NCI-H187 (cell line): ENCODE results near the gene MARF1.
"Not testable (repeated sequence)": the region's sequence is repeated elsewhere in the genome, so short reads cannot be mapped to it uniquely, and the experiment has no call there.

ENCODE experiments used
- DNase-seq, 2 experiments: peaks; one replicate each; lab custom pipeline; 2025; lab: John Stamatoyannopoulos, UW

Gene MARF1

DNA sequence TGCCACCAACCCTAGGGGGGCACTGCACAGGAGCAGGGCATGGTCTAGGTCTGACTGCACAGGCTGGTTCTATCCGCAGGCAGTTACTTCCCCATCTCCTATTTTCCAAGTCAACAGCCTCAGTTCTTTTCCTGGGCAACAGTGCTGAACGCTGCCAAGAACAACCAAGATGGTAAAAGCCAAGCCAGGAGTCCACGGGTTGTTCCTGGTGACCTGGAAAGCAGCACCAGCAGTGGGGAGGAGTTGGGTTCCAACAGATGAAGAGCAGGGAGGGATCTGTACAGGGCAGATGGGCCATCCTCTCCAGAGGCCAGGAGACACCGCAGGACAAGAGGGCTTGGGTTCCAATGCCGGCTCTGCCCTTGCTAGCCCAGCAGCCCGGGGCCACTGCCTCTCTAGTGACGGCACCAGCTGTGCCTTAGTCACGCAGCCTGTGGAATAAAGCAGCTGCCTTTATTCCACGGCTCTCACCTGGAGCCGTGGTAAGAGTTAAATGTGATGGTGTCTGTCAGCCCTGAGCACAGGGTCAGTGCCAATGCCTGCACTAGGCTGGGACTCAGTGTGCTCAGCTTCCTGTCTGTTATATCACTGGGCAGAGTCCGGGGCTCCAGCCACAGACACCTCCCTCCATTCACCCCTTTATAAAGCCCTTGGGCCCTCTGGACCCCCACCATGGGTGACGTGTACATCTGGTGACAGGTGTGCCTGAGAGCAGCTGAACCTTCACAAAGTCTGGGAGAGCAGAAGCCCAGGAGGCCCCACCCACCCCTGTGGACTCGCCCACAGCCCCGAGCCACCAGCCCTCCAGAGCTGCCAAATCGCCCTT, 44.9 kb downstream of the MARF1 start:
- DNase-seq: no peak

DNA sequence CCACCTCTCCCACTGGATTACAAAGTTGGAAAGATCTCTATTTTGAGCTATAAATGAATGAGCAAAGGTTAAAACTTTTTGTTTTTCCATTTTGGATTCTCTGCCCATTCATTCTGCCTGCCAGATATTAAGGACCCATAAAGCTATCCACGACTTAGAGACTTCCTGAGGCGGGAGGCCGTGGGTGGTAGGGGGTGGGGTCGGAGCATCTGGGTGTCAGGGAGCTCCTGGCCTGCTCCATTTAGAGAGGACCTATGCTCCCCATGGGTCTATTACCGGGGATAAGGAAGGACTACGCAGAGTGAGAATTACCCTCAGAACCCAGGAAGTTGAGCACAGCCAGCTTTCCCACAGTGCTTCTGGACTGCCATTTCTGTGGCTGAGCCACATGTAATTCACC, 45.8 kb downstream of the MARF1 start:
- DNase-seq: no peak

DNA sequence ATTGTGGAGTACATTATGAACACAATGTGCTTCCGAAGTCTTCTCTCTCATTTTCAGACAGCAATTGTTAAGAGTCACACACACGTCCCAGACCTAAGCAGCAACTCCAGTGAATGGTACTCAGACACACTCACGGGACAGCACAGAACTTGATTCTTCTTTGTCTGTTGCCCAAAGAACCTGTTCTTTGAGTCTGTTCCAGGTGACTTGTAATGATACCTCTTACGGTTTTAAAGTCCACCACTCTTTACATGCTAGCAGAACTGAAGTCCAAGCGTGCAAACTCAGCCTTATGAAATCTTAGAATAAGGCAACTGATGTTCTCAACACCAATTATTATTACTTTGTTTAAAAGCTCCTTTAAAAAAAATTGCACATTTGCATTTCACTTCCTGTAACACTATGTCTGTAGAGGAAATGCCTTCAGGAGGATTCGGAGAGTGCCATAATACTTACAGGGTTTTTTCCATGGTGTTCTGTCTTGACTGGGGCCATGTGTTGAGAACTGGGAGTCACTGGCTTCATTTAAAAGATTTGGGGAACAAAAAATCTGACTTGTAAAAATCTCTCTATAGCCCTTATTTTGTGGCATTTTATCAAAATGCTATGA, 48.1 kb downstream of the MARF1 start:
- no peak for DNase-seq

DNA sequence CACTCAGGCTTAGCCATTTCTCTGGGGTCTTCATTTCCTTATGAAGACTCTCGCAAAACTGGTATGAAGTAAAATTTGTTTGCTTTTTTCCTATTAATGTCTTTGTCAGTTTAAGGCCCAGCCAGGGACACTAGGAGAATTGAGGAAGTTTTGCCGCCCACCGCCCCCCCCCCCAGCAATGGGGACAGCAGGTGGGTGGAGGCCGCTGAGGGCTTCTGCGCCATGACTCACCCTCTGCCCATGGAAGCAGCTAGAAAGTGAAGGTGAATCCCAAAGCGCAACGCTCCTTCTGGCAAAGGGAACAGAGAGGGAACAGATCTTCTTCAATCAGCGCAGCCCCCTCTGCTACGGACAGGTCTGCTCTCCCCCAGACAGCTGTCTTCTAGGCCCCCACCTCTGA, 49.7 kb downstream of the MARF1 start:
- no peak for DNase-seq

DNA sequence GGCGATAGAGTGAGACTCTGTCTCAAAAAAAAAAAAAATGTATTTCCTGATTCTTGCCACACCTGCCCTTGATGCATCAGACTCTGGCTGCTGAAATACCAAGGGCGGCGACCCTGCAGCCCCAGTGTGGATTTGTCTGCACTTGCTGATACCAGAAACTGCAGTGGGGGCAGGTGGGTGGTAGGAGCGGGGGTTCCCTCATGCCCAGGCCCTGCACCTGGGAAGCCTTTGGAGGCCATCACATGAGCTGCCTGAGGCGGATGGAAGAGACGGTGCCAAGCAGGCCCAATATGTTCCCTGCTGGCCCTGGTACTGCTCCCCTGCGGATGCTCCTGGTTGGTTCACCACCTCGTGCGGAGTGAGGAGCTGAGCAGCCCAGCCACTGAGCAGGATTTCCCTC, 50.6 kb downstream of the MARF1 start:
- no peak for DNase-seq

DNA sequence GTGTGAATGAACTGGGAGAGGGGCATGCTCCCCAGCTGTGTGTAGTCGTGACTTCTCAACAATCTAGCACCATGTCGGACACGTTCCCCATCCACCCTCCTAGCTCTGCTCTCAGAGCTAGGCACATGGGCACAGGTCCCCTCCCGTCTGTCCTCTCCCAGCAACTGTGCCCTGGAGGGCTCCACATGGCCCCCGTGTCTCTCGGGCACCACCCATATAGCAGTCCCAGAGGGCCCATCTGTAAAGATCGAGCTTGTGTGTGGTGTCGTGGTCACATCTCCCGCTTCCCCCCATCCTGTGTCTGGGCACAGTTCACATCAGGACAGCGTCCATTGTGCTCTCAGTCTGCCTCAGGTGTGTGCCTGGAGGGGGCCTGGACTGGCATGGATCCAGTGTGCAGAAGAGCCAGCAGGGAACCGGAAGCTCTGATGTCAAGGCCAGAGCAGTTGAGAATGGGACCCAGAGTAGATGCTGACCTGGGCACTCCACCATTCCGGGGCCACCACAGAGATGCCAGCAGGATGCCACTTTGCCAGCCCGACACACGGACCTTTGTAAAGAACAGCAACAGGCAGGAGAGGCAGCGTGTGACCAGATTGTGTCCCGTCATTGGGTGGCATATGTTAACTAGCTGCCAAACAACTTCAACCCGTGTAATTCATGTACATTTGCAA, 55.7 kb downstream of the MARF1 start:
- DNase-seq: no peak

DNA sequence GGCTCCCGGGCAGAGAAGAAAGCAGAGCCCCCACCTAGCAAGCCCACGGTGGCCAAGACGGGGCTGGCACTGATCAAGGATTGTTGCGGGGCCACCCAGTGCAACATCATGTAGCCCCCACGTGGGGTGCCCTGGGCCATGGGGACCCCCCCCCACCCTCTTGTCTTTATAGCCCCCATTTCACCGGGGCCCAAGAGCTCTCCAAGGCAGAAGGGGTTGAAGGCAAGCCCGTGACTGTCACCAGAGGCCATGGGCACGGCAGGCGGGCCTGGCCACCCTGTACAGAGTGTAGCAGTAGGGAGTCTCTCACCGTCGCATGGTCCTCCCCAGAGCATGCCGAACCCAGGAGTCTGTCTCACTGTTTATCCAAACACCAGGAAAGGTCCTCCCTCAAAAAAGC, 56.2 kb downstream of the MARF1 start:
- no peak for DNase-seq

DNA sequence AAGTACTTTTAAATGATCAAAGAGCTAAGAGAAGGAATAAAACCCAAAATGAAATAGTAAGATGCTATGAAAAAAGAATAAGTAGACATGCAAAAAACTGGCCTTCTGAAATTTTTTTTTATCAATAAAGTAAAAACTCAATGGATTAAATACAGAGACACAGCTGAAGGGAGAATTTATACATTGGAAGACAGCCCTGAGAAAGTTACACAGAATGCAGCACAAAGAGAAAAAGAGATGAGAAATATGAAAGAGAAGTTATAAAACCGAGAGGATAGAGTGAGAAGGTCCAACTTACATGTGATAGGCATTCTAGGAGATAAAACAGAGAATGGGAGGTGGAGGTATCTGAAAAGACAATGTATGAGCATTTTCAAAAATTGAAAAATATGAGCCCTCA, 57.0 kb downstream of the MARF1 start:
- no peak for DNase-seq

DNA sequence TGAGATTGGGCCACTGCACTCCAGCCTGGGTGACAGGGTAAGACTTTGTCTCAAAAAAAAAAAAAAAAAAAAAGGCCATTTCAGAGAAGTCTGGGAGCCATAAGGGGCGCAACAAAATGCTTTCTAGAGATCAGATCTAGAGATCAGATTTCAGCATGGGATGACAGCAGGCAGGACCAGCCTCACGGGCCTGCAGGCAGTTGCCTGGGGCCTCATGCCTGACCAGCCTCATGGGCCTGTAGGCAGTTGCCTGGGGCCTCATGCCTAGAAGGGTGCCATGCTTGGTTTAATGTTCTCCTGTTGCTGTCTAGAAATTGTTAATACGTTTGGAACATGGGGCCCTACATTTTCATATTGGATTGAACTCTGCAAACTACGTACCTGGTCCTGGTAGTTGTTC, 59.4 kb downstream of the MARF1 start:
- DNase-seq: no peak

DNA sequence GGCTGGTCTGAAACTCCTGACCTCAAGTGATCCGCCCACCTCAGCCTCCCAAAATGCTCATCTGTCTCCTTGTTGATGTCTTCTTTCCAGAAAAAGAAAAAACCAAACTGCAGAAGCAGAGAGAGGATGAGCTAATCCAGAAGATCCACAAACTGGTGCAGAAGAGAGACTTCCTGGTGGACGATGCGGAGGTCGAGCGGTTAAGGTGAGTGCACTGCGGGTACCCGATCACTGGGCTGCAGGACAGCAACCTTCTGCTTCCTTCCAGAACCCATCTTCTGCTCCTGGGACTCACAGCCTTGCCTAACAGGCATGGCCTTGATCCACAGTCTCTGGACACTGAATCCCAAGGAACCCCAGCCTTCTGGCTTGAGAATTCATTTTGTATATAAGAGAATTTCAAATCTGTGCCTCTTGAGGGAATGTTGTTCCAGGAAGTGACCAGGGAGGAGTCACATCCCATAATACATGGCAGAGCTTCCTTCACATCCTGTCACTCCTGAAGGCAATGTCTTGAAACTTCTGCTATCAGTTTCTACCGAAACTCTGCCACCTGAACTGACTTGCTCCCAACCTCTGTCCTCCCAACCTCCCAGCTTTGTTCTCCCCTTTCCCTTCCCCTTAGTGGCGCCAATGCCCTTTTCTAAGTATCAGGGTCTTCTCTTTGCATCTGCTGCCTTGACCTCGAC, 61.7 kb downstream of the MARF1 start:
- no peak for DNase-seq

DNA sequence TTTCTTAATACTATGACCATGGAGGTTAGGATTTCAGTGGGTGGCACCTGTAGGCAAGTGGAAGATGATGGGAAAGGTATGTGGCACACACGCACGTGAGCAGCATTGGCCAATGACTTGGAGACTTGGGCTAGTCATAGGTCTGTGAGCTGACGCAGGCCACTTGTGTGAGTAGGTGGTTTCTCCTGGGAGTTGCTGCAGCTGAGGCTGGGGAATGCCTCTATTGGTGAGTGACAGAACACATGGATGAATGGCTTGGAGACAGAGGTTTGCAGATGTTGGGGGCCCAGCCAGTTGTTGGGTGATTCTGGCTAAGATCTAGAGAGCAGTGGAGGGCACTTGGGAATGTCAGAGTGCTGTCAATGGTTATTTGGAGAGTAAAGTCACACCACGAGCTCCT, 64.1 kb downstream of the MARF1 start:
- no peak for DNase-seq

DNA sequence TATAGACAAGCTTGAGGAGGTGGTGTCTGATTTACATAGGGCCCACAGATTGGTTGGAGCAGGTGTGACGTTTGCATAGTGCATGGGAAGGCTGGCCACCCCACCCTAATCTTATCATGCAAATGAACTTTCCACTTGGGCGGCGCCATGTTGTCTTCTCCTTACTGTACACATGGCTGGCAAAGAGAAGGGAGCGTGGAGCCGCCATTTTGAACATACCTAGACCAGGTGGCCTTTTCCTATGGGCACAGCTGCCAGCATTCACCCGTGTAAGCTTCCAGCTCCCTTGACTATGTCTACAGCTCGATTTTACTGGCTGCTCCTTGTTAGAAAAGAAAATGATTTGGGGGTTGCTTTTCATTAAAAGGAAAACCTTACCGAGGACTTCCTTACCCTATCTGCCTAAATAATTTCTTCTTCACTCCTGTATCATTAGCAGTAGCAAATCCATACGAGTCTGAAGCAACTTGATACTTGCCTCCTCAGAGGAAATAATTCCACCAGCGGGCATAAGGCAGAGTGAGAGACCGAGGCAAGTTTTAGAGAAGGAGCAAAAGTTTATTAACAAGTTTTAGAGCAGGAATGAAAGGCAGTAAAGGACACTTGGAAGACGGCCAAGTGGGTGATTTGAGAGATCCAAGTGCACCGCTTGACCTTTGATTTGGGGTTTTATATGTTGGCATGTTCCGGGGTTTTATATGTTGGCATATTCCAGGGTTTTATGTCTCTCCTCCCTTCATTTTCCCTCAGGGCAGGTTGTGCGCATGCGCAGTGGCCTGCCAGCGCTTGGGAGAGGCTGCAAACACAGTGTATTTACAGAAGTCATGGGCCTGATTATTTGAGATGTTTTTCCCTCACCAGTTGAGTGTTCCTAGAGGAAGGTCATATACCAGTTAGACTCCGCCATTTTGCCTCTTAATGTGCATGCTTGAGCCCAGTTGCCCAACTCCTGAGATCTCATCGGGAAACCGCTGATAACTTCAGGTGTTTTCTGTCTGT, 65.7 kb downstream of the MARF1 start:
- DNase-seq: no peak

DNA sequence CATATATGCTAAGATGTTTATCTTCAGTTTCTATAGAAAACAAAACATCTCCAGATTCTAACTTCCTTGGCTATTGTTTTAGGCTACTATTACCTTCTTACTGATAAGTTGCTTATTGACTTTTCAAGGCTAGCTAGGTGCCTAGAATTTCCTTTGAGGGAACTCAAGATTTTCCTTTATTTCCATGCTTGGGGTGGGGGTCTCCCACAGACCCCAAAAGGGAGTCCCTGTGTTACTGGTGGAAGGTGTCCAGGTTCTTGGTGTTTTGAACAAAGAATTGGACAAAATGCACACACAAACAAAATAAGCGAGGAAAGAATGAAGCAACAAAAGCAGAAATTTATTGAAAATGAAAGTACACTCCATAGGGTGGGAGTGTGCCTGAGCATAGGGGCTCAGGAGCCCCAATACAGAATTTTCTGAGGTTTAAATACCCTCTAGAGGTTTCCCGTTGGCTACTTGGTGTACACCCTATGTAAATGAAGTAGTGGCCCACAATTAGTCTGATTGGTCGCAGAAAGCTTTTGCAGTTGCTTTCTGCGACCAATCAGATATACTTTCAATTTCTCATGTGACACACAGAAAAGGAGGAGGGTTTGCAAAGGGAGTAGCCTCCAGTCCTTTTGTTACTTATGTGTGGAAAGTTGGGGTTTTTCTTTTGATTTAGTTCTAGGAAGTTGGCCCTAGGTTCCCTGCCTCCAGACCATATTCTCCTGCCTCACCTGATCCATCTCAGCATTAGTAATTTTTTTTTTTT, 67.5 kb downstream of the MARF1 start:
- DNase-seq: no peak

DNA sequence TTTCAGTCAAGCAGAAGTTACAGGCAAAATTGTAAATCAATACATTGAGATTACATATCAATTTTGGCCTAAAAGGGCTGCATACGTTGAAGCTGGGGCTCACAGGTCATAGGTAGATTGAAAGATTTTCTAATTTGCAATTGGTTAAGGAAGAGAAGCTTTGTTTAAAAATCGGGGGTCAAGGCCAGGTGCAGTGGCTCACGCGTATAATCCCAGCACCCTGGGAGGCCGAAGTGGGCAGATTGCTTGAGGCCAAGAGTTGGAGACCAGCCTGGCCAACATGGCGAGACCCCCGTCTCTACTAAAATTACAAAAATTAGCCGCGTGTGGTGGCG, 68.4 kb downstream of the MARF1 start:
- DNase-seq: no peak

DNA sequence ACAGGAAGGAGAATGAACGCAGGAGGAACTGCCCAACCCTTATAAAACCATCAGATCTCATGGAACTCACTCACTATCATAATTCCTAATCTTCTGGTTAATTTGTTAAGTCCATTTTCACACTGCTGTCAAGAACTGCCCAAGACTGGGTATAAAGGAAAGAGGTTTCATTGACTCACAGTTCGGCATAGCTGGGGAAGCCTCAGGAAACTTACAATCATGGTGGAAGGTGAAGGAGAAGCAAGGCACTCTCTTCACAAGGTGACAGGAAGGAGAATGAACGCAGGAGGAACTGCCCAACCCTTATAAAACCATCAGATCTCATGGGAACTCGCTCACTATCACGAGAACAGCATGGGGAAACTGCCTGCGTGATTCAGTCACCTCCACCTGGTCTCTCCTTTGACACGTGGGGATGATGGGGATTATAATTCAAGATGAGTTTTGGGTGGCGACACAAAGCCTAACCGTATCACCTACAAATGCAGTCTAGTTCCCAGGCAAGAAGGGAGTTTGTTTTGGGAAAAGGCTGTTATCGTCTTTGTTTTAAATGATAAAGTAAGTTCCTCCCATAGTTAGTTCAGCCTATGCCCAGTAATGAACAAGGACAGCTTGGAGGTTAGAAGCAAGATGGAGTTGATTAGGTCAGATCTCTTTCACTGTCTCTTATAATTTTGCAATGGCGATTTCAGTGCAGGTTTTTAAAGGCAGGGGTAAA, 68.9 kb downstream of the MARF1 start:
- not testable (repeated sequence) for DNase-seq

DNA sequence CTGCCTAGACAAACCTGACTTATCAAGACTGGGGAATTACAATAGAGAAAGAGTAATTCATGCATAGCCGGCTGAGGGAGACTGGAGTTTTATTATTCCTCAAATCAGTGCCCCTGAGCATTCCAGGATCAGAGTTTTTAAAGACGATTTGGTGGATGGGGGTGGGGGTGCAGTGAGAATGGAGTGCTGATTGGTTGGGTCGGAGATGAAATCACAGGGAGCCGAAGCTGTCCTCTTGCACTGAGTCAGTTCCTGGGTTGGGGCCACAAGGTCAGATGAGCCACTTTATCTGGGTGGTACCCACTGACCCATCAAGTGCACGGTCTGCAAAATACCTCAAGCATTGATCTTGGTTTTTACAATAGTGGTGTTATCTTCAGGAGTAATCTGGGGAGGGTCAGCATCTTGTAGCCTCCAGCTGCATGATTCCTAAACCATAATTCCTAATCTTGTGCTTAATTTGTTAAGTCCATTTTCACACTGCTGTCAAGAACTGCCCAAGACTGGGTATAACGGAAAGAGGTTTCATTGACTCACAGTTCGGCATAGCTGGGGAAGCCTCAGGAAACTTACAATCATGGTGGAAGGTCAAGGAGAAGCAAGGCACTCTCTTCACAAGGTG, 69.6 kb downstream of the MARF1 start:
- DNase-seq: no peak

DNA sequence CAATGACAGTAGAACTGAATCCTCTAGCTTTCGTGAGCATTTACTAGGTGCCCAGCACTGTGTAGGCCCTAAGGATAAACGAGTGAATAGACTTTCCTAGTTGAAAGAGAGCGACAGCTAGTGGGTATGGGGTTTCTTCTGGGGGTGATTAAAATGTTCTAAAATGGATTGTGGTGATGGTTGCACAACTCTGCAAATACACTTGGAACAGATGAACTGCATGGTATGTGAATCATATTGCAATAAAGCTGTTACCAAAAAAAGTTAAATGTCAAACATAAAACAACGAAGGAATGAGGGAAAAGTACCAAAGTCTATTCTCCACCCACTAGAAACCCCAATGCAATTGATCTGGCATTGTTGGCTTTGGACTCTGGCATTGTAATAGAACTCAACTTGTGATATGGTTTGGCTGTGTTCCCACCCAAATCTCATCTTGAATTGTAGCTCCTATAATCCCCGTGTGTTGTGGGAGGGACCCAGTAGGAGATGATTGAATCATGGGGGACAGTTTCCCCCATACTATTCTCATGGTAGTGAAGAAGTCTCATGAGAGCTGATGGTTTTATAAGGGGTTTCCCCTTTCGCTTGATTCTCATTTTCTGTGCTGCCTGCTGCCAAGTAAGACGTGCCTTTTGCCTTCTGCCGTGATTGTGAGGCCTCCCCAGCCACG, 70.5 kb downstream of the MARF1 start:
- DNase-seq: no peak

DNA sequence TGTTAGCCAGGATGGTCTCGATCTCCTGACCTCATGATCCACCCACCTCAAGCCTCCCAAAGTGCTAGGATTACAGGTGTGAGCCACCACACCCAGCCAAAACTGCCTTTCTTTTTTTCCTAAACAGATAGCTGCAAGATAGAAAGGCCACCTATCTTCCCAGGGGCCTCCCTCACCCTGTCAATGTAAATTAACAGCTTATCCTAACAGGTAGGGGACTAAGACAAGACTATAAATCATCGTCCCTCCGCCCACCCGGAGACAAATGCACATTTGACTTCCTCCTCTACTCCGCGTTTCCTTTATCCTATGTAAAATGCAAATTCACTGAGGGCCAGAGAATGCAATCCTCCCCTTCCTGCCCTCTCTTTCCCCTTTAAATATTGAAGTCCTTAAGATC, 71.4 kb downstream of the MARF1 start:
- no peak for DNase-seq

DNA sequence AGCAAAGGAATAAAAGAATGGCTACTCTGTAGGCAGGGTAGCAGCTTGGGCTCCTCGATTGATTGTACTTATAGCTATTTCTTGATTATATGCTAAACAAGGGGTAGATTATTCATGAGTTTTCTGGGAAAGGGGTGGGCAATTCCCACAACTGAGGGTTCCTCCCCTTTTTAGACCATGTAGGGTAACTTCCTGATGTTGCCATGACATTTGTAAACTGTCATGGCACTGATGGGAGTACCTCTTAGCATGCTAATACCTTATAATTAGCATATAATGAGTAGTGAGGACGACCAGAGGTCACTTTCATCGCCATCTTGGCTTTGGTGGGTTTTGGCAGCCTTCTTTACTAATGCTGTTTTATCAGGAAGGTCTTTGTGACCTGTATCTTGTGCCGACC, 72.3 kb downstream of the MARF1 start:
- not testable (repeated sequence) for DNase-seq
